Measurements from ENCODE around the gene PTAFR.

PTAFR gene

DNA sequence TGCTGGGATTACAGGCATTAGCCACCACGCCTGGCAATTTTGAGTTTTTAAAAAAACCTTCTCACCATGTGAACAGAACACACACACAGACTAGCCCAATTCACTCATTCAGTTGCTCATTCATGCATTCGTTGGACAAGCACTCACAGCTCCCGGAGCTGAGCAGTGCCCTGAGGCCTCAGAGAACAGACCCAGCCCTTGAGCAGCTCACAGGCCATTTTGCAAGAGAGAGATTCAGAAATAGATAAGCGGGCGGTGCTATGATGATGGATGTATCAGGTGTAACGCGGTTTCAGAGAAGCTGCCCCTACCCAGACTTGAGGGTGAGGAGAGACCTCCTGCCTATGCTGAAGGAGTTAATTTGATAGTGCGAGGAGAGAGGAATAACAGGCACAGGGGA, 18.6 kb downstream of the PTAFR start (continued):
- TF ChIP-seq TSHZ2 (CRISPR knock-in tag; IDR thresholded peaks at IDR 0.05) = no peak
- no peak for TF ChIP-seq POU6F1 (CRISPR knock-in tag; IDR thresholded peaks at IDR 0.05; ENCODE audit: borderline replicate concordance, low read depth)
- TF ChIP-seq ZFP3 (CRISPR knock-in tag; IDR thresholded peaks at IDR 0.05) = no peak
- TF ChIP-seq ZC3H10 (CRISPR knock-in tag; IDR thresholded peaks at IDR 0.05) = no peak
- no peak for TF ChIP-seq CSDC2 (CRISPR knock-in tag; IDR thresholded peaks at IDR 0.05)
- no peak for TF ChIP-seq CREB5 (CRISPR knock-in tag; IDR thresholded peaks at IDR 0.05; ENCODE audit: low read depth)

GRCh38 chr1:28156821-28157220, 19.7 kb downstream of the PTAFR start:
- no peak for ATAC-seq
- TF ChIP-seq OSR1 (CRISPR knock-in tag; IDR thresholded peaks at IDR 0.05) (no peak), ISL1 (CRISPR knock-in tag; IDR thresholded peaks at IDR 0.05) (no peak), CSRNP3 (CRISPR knock-in tag; IDR thresholded peaks at IDR 0.05) (no peak), ZNF70 (CRISPR knock-in tag; IDR thresholded peaks at IDR 0.05) (no peak), GLIS3 (CRISPR knock-in tag; IDR thresholded peaks at IDR 0.05) (no peak), RARB (CRISPR knock-in tag; IDR thresholded peaks at IDR 0.05) (no peak)

GRCh38 chr1:28155628-28156027, 20.9 kb downstream of the PTAFR start:
- no peak for TF ChIP-seq TOX (CRISPR knock-in tag; IDR thresholded peaks at IDR 0.05; ENCODE audit: borderline replicate concordance)
- no peak for TF ChIP-seq TCF4 (CRISPR knock-in tag; IDR thresholded peaks at IDR 0.05; ENCODE audit: borderline replicate concordance)
- no peak for TF ChIP-seq POU6F1 (CRISPR knock-in tag; IDR thresholded peaks at IDR 0.05; ENCODE audit: borderline replicate concordance, low read depth)
- no peak for TF ChIP-seq ZNF70 (CRISPR knock-in tag; IDR thresholded peaks at IDR 0.05)
- no peak for TF ChIP-seq ARNTL (CRISPR knock-in tag; IDR thresholded peaks at IDR 0.05; ENCODE audit: borderline replicate concordance, low read depth)
- no peak for TF ChIP-seq ISL1 (CRISPR knock-in tag; IDR thresholded peaks at IDR 0.05)
- TF ChIP-seq ZNF565 (CRISPR knock-in tag; conservative IDR thresholded peaks at IDR 0.05; ENCODE audit: low read depth) = no peak
- TF ChIP-seq ZC3H10 (CRISPR knock-in tag; IDR thresholded peaks at IDR 0.05) = no peak
- TF ChIP-seq BACH2 (CRISPR knock-in tag; IDR thresholded peaks at IDR 0.05; ENCODE audit: borderline replicate concordance) = no peak
- TF ChIP-seq ZNF8 (CRISPR knock-in tag; IDR thresholded peaks at IDR 0.05) = no peak
- TF ChIP-seq GLIS3 (CRISPR knock-in tag; IDR thresholded peaks at IDR 0.05) = no peak
- no peak for TF ChIP-seq SNAI2 (CRISPR knock-in tag; IDR thresholded peaks at IDR 0.05)
- TF ChIP-seq PPARA (CRISPR knock-in tag; IDR thresholded peaks at IDR 0.05; ENCODE audit: borderline replicate concordance) = no peak
- no peak for ATAC-seq

DNA sequence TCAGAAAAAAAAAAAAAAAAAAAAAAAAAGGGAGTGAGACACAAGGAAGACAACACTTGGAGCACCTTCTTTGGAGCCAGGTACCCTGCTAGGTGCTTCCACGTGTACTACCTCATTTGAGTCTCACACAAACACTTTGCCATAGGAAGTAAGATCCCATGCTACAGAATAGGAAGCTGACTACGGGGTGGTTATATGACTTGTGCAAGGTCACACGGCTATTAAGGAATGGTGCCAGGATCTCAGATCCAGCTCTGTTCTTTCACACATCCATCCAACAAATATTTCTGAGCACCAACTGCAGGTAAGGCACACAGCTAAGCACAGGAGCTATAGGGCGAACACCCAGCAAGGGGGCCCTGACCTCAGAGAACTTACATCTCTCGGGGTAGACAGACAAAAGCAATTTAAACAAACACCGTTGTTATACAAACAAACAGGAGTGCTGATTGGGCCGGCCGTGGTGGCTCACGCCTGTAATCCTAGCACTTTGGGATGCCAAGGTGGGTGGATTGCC, 22.4 kb downstream of the PTAFR start:
- ATAC-seq = no peak
- TF ChIP-seq ZFP3 (CRISPR knock-in tag; IDR thresholded peaks at IDR 0.05) (no peak), ZNF565 (CRISPR knock-in tag; conservative IDR thresholded peaks at IDR 0.05; ENCODE audit: low read depth) (no peak), POU6F1 (CRISPR knock-in tag; IDR thresholded peaks at IDR 0.05; ENCODE audit: borderline replicate concordance, low read depth) (no peak), ESRRG (CRISPR knock-in tag; IDR thresholded peaks at IDR 0.05) (no peak), SNAI2 (CRISPR knock-in tag; IDR thresholded peaks at IDR 0.05) (no peak), RARB (CRISPR knock-in tag; IDR thresholded peaks at IDR 0.05) (no peak), GLIS3 (CRISPR knock-in tag; IDR thresholded peaks at IDR 0.05) (no peak), ZFP30 (CRISPR knock-in tag; IDR thresholded peaks at IDR 0.05) (no peak), BACH2 (CRISPR knock-in tag; IDR thresholded peaks at IDR 0.05; ENCODE audit: borderline replicate concordance) (no peak)
- TF ChIP-seq, protein P1, sequence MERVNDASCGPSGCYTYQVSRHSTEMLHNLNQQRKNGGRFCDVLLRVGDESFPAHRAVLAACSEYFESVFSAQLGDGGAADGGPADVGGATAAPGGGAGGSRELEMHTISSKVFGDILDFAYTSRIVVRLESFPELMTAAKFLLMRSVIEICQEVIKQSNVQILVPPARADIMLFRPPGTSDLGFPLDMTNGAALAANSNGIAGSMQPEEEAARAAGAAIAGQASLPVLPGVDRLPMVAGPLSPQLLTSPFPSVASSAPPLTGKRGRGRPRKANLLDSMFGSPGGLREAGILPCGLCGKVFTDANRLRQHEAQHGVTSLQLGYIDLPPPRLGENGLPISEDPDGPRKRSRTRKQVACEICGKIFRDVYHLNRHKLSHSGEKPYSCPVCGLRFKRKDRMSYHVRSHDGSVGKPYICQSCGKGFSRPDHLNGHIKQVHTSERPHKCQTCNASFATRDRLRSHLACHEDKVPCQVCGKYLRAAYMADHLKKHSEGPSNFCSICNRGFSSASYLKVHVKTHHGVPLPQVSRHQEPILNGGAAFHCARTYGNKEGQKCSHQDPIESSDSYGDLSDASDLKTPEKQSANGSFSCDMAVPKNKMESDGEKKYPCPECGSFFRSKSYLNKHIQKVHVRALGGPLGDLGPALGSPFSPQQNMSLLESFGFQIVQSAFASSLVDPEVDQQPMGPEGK (CRISPR knock-in tag; IDR thresholded peaks at IDR 0.05; ENCODE audit: borderline replicate concordance) = no peak

Data from SK-N-SH treated with all-trans-retinoic acid at 6 μM for 48 hours (cell line).